Measurements from ENCODE around the gene INSYN1.
"Not testable (repeated sequence)": the region's sequence is repeated elsewhere in the genome, so short reads cannot be mapped to it uniquely, and the experiment has no call there.

The INSYN1 gene

DNA sequence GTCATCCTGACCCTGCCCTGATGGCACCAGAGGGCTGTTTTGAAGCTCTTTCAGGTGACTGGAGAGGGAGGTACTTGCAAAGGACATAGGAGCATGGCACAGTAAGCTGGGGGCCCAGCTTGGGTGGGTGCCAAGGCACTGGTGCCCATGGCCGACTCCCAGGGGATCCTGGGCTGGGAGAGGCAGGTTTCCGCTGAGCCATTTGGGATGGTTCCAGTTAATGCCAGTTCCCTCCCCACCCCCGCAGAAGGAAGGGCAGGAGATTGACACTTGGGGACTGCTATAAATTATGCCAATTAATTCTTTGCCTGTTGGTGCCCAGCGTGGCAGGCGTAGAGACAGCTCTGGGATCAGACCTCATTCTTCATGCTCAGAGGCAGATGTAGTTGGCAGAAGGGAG, 42.8 kb downstream of the INSYN1 start:
- no peak for DNase-seq

DNA sequence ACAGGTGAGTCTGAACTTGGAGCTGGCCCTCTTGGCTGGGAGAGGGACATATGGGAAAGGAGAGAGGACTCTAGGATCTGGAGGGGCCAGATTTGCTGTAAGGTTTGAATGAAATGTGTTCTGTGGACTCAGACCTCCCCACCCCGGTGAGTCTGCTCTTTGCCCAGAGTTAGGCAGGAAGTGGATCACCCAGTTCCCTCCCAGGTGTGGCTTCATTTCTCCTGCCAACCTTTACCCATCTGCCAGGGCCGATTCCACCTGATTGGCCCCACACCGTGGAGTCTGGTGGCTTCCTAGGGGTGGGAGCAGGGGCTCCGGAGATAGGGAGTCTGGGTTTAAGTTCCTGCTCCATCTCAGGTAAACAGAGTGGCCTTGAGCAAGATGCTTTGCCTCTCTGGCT, 43.5 kb downstream of the INSYN1 start:
- no peak for DNase-seq

DNA sequence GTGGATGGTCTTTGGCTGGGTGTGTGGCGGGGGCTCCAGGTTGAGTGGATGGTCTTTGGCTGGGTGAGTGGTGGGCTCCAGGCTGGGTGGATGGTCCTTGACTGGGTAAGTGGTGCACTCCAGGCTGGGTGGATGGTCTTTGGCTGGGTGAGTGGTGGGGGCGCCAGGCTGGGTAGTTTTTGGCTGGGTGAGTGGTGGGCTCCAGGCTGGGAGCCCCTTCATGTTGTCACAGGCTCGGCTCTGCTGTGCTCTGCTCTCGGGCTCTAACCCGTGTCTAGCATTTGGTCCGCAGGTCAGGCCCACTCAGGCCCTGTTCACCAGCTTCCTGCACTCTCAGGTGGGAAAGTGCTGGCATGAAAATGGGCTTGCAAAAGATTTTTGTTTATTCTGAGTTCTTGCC, 43.9 kb downstream of the INSYN1 start:
- no peak for DNase-seq

DNA sequence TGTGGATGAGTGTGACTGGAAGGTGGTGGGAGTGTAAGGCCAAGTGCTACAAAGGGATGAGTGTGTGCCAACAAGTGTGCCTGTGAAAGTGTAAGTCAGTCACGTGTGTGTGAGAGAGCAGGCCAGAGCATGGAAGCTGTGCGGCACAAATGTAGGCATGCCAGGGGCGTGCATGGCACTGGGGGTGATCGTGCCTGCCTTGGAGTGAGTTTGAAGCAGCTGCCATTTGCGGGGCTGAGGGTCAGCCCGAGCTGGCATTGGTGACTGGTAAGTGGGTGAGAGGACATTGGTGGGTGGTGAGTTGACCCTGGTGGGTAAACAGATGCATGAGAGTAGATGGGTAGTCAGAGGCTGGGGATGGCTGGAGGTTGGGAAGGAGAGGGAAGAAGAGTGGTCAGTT, 44.5 kb downstream of the INSYN1 start:
- no peak for DNase-seq

DNA sequence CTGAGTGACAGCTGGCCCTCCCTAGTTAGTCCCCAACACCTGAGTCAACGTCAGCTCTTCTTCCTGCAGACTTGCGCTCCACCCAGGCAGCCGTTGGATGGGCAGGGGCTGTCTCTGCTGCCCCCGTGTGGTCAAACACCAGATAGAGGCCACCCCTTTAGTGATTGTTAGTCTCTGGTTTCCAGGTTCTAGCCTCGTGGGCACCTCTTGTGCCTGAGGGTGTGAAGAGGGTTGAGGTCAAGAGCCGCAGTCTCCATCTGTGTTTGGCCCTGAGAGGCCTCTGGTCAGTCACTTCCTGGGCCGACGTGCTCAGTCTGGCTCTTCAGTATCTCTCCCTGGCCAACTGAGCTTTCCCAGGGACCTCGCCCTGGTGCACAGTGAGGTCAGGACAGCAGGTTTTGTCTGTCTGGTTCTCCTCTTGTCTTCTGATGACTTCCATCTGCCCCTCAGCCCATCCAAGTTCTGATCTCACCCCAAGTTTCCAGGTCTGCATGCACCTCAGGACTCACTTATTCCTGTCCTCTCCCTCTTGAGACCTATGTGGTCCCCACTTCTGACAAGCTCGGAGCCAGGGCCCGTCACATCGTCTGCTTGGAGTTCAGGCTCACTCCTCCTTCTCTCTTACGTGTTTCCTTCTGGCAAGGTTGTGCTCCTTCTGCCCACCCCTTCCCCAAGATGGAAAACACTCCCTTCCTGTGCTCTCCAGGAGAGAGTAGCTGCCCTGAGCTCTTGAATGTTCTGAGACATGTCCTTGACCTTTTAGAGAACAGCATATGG, 48.1 kb downstream of the INSYN1 start:
- DNase-seq, result peak; percentile 86

DNA sequence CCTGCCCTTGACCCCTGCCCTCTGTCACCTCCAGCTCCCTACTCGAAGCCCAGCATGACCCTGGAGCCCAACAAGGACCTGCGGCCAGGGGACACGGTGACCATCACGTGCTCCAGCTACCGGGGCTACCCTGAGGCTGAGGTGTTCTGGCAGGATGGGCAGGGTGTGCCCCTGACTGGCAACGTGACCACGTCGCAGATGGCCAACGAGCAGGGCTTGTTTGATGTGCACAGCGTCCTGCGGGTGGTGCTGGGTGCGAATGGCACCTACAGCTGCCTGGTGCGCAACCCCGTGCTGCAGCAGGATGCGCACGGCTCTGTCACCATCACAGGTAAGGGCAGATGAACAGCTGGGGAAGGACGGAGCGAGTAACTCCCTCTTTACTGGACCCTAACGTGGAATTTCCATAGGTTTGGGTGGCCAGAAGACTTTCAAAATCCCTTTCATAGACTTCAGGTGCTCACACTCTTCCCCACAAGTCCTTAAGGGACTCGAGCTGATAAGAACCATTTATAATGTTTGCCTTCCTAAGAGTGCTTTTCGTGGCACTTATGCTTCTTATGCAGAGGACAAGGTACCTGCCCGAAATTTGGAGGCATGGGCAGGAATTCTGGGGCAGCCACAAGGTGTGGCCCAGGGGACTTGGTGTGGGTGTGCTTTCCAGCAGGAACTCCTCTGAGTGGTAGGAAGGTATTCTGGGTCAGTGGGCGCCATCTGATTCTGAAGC, 48.8 kb downstream of the INSYN1 start:
- not testable (repeated sequence) for DNase-seq

DNA sequence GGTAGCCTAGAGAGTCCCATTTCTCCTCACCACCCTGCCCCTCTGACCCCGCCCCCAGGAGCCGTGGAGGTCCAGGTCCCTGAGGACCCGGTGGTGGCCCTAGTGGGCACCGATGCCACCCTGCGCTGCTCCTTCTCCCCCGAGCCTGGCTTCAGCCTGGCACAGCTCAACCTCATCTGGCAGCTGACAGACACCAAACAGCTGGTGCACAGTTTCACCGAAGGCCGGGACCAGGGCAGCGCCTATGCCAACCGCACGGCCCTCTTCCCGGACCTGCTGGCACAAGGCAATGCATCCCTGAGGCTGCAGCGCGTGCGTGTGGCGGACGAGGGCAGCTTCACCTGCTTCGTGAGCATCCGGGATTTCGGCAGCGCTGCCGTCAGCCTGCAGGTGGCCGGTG, 49.5 kb downstream of the INSYN1 start:
- DNase-seq, result not testable (repeated sequence)

DNA sequence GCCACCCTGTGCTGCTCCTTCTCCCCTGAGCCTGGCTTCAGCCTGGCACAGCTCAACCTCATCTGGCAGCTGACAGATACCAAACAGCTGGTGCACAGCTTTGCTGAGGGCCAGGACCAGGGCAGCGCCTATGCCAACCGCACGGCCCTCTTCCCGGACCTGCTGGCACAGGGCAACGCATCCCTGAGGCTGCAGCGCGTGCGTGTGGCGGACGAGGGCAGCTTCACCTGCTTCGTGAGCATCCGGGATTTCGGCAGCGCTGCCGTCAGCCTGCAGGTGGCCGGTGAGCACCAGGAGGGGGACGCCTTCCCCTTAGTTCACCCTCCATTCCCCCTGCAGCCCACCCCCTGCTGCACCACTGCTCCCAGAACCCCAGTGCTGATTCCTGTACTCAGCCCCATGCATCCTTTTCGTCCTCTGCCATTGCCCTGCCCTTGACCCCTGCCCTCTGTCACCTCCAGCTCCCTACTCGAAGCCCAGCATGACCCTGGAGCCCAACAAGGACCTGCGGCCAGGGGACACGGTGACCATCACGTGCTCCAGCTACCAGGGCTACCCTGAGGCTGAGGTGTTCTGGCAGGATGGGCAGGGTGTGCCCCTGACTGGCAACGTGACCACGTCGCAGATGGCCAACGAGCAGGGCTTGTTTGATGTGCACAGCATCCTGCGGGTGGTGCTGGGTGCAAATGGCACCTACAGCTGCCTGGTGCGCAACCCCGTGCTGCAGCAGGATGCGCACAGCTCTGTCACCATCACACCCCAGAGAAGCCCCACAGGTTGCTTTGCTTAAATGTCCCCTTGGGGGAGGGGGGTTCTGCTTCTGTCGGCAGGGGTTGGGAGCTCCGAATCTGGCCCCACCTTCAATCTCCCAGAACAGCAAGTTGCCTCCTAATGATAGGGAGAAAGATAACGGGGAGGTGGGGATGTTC, 50.6 kb downstream of the INSYN1 start:
- DNase-seq, result not testable (repeated sequence)

DNA sequence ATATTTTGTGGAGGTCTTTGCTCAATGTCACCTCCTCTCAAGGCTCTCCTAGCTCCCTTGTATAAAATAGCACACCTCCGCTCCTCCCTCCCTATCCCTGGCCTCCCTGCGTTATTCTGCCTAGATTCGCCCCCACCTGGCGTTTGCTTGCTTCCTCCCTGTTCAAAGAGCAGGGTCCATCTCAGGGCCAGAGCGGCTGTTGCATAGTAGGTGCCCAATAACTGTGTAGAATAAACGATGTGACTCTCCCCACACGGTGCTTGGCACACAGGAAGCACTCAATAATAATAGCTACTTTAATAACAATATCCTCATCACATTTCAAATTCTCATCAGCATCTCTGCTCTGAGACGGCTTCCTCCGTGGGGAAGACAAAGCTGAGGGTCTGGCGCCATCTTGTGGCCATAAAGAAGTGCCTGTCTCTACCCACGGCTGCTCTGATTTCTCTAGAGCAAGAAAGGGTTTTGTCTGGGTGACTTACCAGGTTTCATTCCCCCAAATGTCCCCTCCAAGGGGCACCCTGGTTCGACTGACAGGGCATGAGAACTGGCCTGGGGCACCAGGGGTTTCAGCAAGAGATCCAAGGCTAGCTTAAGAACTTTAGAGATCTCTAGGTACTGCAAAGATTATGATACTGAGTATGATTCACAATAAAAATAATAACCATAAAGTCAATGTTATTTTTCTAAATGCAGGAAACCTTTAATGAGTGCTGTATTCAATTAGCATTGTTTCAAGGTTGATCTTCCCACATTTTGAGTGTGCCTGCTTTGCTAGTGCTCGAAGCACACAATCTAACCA, 52.9 kb downstream of the INSYN1 start:
- peak; percentile 92 for DNase-seq

DNA sequence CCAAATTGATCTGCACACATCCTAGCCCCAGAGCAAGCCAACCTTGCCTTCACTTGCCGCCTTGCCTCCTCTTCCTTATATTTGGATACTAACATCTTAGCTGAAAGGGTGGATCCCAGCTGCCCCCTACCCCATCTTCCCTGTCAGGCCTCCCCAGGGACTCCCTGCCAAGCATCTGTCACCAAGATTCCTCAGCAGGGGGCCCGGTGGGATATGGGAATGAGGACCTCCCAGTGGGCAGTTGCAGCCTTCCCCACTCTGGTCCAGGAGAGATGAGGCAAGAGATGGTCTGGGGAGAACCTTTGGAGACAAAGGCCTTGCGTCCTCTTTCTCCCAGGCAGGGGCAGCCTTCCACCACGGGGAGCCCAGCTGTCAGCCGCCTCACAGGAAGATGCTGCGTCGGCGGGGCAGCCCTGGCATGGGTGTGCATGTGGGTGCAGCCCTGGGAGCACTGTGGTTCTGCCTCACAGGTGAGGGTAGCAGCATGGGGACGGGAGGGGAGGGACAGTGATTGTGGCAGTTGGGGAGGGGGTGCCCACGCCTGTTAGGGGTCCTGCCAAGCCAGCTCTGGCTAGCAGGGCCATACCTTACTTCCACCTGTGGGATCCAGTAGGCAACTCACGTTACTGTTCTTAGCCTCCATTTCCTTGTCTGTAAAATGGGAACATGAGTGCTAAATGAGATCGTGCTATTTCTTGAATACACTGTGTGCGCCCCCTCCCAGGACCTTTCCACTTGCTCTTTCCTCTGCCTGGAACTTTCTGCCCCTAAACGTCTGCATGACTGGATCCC, 53.7 kb downstream of the INSYN1 start:
- DNase-seq, result peak; percentile 48

DNA sequence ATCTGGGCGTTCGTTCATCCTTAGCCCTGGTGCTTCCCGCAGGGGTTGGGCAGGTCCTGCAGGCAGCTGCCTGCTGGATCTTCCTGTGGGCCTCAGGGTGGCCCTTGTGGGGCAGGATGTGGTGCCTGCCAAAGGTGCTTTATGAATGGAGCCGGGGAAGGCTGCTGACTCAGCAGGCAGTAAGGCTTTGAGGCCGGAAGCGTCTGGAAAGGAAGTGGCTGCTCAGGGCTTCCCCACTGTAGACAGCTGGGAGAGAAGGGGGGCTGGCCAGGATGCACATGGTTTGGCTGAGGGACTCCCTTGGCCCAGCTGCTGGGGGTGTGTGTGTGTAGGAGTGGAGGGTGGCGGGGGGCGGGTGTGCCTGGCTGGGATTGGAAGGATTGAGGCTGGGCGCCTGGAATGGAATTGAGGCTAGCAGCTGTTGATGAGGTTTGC, 56.1 kb downstream of the INSYN1 start:
- peak; percentile 96 for DNase-seq

DNA sequence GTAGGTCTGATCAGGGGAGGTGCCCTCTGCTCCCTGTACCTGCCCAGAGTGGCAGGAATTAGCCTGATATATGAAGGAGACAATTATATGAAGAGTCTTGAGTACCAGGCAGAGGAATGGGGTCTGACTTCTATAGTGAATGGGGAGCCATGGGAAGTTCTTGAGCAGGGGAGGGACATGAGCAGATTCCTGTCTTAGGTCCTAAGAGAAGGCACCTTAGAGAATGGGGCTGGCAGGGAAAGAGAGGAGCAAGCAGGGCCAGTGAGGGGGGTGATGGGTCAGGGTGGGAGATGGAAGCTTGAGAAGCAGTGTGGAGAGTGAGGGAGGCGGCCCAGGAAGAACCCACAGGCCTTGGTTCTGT, 56.5 kb downstream of the INSYN1 start:
- no peak for DNase-seq

DNA sequence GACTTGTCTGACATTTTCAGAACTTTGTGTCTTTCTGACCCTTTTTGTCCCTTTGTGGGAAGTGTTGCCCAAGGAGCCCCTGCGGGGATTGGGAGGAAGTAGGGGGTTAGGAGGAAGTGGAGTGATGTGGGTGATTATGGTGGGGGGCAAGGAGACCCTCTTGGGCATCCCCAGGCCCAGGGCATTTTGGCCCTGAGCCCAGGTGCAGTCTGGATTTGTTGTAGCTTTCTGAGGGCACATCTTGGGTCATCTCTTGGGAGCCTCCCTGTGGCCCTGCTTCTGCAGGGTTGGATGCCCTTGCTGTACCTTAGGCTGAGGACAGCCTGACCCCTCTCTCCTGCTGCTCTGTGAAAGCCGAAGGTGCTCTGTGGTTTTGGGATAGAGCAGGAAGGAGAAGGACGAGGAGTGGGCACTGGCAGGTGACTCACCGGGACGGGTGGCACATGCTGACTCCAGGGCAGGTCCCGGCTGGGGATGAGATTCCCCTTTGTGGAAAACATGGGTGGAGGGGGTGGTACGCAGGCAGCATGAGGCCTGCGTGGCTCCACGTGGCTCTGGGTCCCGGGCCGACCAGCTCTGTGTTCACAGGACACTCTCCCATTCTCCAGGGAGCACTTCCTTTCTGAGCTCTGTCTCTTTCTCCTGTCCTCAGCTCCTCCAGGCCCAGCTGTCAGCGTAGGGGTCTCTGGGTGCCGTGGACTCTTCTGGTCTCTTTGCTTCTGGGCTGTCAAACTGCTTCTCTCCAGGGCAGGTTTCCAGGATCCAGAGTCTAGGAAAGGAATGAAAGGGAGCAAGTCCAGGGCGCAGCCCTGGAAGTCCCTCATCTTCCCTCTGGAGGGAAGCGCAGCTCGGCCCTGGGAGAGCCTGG, 57.1 kb downstream of the INSYN1 start:
- DNase-seq, result no peak

DNA sequence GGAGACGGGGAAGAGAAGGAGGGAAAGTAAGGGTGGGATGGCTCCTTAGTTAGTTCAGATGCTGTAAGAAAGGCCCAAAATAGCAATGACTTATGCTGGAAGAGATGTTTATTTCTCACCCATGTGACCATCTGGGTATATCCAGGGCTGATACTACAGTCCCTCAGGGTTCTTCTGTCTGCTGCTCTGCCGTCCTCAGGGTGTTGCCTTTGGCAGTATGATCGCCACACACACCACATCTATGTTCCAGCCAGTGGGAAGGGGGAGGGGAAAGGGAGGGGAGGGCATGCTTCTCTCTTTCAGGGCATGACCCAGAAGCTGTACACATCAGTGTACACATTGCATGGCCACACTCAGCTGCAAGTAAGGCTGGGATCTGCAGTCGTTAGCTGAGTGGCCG, 58.7 kb downstream of the INSYN1 start:
- DNase-seq, result no peak

DNA sequence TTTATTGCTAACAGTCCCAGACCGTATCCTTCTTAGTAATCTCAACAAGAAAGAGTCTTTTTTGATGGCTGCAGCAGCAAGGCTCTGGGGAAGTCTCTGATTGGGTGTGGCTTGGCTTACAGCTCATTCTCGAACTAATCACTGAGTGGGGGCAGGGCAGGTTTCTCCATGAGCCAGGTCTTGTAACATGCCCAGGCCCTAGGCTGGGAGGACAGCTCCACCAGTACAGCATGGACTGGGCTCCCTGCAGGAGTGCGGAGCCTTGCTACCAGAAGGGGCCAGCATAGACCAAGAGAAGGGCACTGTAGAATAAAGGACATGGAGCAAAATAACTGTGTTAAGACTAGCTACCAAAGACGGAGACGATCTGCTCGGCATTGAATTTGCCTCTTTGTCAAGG, 61.8 kb downstream of the INSYN1 start:
- DNase-seq, result peak; percentile 46

DNA sequence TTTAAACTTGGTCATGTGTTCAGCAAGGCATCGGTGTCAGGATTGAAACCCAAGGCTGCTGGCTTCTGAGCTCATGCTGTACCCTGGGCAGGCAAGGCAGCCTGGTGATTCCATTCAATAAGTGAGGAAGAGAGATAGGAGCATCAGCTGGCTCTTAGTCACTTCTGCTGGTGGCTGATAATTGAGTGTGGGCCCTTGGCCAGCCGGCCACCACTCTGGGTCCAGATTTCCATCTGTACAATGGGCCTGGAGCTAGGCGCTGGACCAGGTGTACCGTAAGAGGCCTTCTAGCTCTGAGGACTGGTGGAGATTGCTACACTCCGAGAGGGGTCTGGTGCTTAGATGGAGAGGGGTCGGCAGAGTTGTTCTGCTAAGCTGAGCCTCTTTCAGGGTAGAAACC, 64.7 kb downstream of the INSYN1 start:
- no peak for DNase-seq

DNA sequence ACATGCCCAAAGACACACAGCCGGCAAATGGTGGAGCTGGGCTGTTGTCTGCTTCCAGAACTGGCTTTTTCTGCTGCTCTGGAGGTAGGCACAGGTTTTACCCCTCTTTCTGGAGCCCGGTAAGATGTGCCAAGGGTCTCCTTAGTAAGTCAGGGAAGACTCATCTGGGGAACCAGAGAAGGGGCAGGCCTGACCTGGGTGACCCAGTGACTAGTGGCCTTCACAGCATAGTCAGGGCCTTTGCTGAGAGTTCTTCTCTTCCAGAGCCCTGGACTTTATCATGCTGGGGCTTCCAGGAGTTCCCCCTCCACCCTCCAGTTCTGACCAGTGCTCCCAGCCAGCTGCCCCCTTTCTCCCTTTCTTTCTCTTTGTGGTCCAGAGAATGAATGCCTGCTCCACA, 65.8 kb downstream of the INSYN1 start:
- DNase-seq, result no peak

DNA sequence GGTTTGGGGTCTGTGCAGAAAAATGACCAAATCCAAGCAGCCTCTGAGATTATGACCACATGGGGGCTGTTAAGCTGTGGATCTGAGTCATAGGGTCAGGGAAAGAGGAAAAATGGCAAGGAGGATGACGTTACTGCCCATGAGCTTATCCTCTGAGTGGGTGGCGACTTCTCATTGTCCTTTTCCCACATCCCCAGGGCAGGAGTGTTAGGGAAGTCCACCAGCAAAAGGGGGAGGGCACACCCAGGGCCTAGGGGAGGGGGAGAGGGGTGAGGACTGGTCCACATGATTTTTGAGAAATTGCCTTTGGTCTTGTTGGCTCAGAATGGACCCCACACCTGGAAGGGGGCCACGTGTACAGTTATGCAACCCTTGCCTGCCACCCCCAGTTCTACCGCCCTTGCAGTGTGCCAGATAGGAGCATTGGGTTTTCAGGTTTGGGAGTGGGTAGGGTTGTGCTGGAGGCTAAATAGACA, 66.3 kb downstream of the INSYN1 start:
- DNase-seq, result no peak

DNA sequence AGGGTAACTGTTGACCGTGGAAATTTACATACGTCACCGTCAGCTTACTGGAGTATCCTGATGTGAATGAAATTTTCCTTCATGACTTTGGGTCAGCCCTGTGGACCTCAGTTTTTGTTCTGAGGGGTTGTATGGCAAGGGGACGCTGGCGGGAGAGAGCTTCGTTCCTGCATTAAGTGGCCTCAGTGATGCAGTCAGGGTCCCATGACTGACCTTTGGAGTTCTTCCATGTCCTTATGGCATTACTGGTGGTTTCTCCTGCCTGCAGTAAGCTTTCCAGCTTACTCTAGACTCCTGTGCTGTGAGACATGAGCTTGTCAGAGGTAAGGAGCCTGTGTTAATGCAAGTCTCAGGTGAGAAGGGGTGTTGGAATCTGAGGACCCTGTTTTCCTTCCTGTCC, 67.2 kb downstream of the INSYN1 start:
- DNase-seq, result no peak

Data from NCI-H82 (cell line).